Activated CD4-positive, CD25-positive, alpha-beta regulatory T cell treated with anti-CD3 and anti-CD28 coated beads, Interleukin-2, amount 50 U/mL, for 16 hours (primary cell): Measurements from ENCODE around the gene CDC42BPG.

Experiments
- DNase-seq: peaks from one replicate; pipeline ENCODE4 v3.0.0-alpha.2; 2020; ENCODE audit warnings: low read depth, low spot score

The CDC42BPG gene

GRCh38 chr11:64864473-64865285 is 20.2 kb upstream of the CDC42BPG start:
- DNase-seq: no peak

GRCh38 chr11:64864135-64864472 is 19.7 kb upstream of the CDC42BPG start:
- no peak for DNase-seq

GRCh38 chr11:64863391-64864060 is 19.1 kb upstream of the CDC42BPG start:
- no peak for DNase-seq

GRCh38 chr11:64862987-64863390 is 18.5 kb upstream of the CDC42BPG start:
- no peak for DNase-seq

GRCh38 chr11:64861227-64861975 is 16.9 kb upstream of the CDC42BPG start:
- no peak for DNase-seq

- DNase-seq: peak; percentile 42
Measured at GRCh38 chr11:64859542-64860414, 15.3 kb upstream of the CDC42BPG start.

GRCh38 chr11:64858467-64859263 is 14.2 kb upstream of the CDC42BPG start:
- no peak for DNase-seq

GRCh38 chr11:64857485-64857884 is 13.0 kb upstream of the CDC42BPG start:
- DNase-seq: no peak

- no peak for DNase-seq
Measured at GRCh38 chr11:64856382-64857227, 12.2 kb upstream of the CDC42BPG start.

GRCh38 chr11:64855596-64856304 is 11.3 kb upstream of the CDC42BPG start:
- DNase-seq: no peak

- no peak for DNase-seq
Measured at GRCh38 chr11:64854534-64855502, 10.4 kb upstream of the CDC42BPG start.

GRCh38 chr11:64854157-64854533 is 9.7 kb upstream of the CDC42BPG start:
- no peak for DNase-seq

- DNase-seq: no peak
Measured at GRCh38 chr11:64853709-64854108, 9.3 kb upstream of the CDC42BPG start.

GRCh38 chr11:64852804-64853509 is 8.5 kb upstream of the CDC42BPG start:
- DNase-seq: no peak

GRCh38 chr11:64851831-64852351 is 7.4 kb upstream of the CDC42BPG start:
- no peak for DNase-seq

GRCh38 chr11:64850979-64851567 is 6.6 kb upstream of the CDC42BPG start:
- no peak for DNase-seq
